RPMI8226 (cell line): ENCODE data around the gene ZBTB20.

Experiments used
- DNase-seq: peaks from one replicate; pipeline ENCODE4 v3.0.0-alpha.2; 2015

ZBTB20 gene

GRCh38 chr3:115086344-115086743, 60.7 kb downstream of the ZBTB20 start:
- DNase-seq, result no peak

GRCh38 chr3:115085197-115085865, 61.8 kb downstream of the ZBTB20 start:
- no peak for DNase-seq

GRCh38 chr3:115084686-115085085, 62.4 kb downstream of the ZBTB20 start:
- no peak for DNase-seq

- no peak for DNase-seq
These were observed 64.8 kb downstream of the ZBTB20 start for GRCh38 chr3:115082260-115082659.

GRCh38 chr3:115081444-115081843, 65.6 kb downstream of the ZBTB20 start:
- DNase-seq, result no peak

- no peak for DNase-seq
These were observed 69.4 kb downstream of the ZBTB20 start for GRCh38 chr3:115077501-115078250.

- no peak for DNase-seq
These were observed 72.6 kb downstream of the ZBTB20 start for GRCh38 chr3:115074502-115074901.

GRCh38 chr3:115072265-115073021, 74.6 kb downstream of the ZBTB20 start:
- no peak for DNase-seq

GRCh38 chr3:115071601-115072000, 75.5 kb downstream of the ZBTB20 start:
- no peak for DNase-seq

- DNase-seq, result no peak
These were observed 75.9 kb downstream of the ZBTB20 start for GRCh38 chr3:115071166-115071565.

GRCh38 chr3:115068799-115069198, 78.3 kb downstream of the ZBTB20 start:
- no peak for DNase-seq

GRCh38 chr3:115062412-115062956, 84.6 kb downstream of the ZBTB20 start:
- DNase-seq, result no peak

- DNase-seq, result no peak
These were observed 85.1 kb downstream of the ZBTB20 start for GRCh38 chr3:115062009-115062408.

GRCh38 chr3:115052906-115053305, 94.2 kb downstream of the ZBTB20 start:
- DNase-seq, result no peak

- DNase-seq, result no peak
These were observed 104.7 kb downstream of the ZBTB20 start for GRCh38 chr3:115042351-115042750.

- DNase-seq, result peak; percentile 40
These were observed 106.3 kb downstream of the ZBTB20 start for GRCh38 chr3:115040673-115041286.

- no peak for DNase-seq
These were observed 106.8 kb downstream of the ZBTB20 start for GRCh38 chr3:115040246-115040645.

GRCh38 chr3:115038817-115039216, 108.3 kb downstream of the ZBTB20 start:
- no peak for DNase-seq

- DNase-seq, result no peak
These were observed 124.2 kb downstream of the ZBTB20 start for GRCh38 chr3:115022835-115023398.

- no peak for DNase-seq
These were observed 124.9 kb downstream of the ZBTB20 start for GRCh38 chr3:115022199-115022598.

- DNase-seq, result no peak
These were observed 126.0 kb downstream of the ZBTB20 start for GRCh38 chr3:115021061-115021460.

GRCh38 chr3:115019900-115020299, 127.2 kb downstream of the ZBTB20 start:
- DNase-seq, result no peak

- DNase-seq, result no peak
These were observed 128.4 kb downstream of the ZBTB20 start for GRCh38 chr3:115018694-115019093.
